ENCODE results near the gene TBC1D4.
"Not testable (repeated sequence)": the region's sequence is repeated elsewhere in the genome, so short reads cannot be mapped to it uniquely, and the experiment has no call there.

TBC1D4 gene

DNA sequence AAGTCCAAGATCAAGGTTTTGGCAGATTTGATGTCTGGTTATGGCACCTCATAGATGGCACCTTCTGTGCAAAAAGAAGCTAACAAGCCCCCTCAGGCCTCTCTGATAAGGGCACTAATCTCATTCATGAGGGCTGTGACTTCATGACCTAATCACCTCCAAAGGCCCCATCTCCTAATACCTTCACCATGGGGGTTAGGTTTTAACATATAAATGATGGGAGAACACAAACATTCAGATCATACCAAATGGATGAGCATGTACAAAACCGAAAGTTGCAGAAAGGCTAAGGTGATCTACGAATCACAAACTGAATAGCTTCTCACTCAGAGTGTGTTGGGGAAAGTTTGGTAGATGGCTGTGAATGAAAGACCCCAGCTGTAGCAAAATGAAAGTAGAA, 217.4 kb downstream of the TBC1D4 start:
- no peak for DNase-seq (ENCODE audit: low read depth)

DNA sequence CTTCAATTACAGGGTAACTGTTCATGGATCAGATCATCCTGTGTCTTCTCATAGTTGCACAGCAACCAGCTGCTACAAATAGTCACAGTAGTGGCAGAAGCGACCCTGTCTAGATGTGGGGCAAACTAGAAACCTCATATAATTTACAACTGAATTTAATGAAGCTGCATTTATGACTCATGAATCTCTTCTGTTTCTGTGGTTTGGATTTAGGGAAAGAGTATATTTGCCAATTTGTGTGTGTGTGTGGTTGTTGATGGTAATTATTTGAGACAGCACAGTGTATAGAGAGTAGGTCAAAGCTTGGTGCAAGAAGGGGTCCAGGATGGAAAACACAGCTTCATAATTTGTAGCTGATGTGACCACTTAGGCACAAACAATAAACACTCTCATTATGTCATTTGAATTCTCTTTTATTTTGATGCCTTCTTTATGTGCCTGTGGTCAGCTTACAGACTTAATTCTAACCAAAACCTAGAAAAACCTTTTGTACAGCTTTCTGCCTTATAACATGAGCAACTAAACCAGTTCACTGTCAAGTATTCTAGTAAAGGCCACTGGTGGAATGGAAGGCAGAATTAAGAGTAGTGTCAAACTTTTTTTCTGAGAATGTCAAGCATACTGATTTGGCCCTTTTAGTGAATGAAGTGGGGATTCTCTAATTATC, 218.1 kb downstream of the TBC1D4 start:
- peak; percentile 31 for DNase-seq (ENCODE audit: low read depth)

DNA sequence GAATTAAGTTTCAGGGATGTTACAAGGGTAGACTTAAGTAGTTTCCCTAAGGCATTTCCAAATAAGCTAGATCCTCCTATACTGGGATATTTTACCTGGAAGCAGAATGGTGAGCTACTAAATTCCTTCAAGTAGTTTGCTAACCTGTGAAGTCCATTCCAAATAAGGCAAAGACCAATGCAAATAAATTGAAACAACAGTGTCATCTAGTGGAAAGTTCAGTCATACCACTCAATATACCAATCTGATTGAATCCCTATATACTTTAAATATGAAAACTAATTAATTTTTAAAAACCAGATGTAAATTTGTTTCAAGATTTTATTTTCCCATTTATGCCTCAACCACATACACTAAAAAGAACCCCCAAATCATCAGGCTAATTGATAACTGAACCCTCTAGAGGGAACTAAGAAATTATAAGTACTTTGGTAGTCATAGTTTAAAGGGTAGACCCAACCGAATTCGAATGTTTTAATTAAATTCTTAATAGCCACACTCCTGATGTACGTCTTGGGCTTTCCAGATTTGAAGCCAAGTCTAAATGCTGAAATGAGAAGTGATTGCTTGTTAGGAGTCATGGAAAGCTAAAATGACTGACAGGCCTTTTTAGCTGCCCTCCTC, 223.7 kb downstream of the TBC1D4 start:
- peak; percentile 53 for DNase-seq (ENCODE audit: low read depth)

DNA sequence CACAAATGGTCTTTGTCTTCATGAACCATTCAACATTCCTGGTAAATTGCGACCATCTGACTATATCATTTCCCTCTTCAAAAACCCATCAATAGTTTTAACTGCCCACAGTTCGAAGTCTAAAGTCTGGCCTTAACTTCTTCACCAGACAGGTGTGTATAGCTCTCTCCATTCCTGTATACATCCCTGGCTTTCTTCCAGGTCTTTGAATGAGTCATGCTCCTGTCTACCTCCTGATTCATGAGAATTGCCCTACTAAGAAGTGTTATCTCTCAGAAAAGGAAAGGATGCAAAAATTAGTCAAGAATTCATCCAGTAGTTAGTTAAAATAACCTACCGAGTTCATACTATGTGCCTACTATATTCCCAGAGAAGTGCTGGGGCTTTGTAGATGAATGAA, 225.0 kb downstream of the TBC1D4 start:
- DNase-seq (ENCODE audit: low read depth), result no peak

DNA sequence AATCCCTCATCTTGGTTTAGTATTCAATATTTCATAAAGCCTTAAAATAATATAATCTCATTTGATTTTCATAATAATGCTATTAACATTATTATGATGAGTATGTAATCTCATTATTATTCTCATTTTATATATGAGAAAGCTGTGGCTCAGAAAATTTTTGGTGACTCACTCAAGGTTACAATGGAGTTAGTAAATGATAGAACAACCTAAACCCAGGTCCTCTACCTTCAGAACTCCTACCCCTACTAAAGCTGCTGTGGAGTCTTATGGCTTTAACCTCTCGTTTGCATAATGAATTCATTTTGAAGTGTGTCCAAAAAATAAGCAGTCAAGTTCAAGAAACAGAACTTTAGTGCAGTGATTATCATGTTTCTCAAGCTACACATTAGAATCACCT, 226.3 kb downstream of the TBC1D4 start:
- no peak for DNase-seq (ENCODE audit: low read depth)

DNA sequence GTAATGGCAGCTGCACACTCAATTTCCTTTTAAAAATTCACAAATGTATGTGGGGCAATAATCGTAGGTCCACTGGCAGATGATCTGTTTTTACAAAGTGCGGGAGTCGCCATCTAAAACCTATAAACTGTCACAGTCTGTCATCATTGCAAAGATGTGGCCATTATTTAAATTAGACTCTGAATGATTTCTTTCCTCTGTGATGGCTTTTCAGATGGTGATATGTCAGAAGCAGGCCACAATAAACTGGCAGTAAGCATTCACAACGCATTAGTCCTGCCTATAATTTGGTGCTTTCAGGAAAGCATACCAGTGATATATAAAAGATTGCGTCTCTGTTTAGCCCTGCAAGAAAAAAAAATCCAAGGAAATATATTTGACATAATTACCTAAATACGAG, 226.8 kb downstream of the TBC1D4 start:
- no peak for DNase-seq (ENCODE audit: low read depth)

DNA sequence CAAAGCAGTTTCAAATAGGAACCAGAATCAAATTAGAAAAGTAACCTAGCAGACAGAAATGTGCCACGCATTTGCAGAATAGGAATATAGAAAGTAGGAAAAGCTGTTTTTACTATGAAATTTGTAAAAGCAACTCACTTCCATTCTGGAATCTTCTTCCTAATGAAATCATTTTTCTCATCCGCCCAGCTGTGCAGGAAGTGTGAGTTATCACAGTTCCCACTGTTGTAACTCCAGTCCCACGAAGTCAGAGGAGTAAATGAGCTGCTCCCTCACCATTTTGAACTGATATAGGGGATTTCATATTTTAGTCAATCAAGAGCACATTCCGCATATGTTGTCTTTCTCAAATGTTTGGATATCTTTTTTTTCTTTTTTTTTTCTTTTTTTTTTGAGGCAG, 230.8 kb downstream of the TBC1D4 start:
- peak; percentile 23 for DNase-seq (ENCODE audit: low read depth)

DNA sequence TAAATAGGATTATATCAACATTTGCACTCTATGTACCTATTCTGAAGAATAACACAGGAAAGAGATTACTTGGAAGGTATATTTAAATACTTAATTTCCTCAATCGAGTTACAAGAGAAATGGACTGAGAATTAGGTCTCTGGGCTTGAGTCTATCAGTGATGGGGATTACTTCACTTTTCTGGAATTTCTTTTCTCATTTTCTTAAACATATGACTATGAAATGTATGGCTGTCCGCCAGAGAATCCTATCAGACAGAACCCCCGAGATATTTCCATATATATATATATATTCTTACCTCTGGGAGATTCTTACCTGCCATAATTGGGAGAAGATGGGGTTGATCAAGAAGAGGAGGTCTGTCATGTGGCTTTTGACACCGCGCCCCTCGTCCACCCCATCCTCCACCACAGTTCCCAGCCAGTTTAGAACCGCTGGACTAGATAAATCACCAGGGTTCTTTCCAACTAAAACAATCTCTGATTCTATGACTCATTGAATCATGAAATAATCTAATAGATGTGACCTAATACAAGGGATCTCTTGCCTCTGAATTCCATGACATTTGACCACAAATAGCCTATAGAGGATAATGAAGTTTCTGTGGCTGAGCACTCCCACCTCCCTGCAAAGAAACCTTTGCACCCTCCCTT, 231.3 kb downstream of the TBC1D4 start:
- DNase-seq (ENCODE audit: low read depth), result peak; percentile 78

DNA sequence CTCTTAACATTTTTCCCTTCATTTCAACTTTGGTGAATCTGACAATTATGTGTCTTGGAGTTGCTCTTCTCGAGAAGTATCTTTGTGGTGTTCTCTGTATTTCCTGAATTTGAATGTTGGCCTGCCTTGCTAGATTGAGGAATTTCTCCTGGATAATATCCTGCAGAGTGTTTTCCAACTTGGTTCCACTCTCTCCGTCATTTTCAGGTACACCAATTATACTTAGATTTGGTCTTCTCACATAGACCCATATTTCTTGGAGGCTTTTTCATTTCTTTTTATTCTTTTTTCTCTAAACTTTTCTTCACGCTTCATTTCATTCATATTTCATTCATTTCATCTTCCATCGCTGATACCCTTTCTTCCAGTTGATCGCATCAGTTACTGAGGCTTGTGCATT, 236.4 kb downstream of the TBC1D4 start:
- DNase-seq (ENCODE audit: low read depth), result not testable (repeated sequence)

DNA sequence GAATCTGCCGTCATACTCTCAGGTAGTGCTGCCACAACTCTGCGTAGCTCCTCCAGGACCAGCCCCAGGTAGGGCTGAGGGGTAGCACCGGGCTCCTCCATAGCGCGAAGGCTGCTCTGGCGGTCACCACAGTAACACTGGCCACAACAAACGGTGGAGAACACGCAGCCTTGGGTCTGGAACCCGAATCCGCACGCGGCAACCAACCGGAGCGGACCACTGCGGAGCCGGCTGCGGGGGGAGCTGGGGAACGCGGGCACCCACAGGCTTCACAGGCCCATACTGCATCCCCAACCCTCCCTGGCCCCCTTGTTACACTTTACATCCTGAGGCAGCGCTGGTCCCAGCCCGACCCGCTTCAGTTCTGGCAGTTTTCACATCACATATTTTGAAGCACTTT, 241.7 kb downstream of the TBC1D4 start:
- not testable (repeated sequence) for DNase-seq (ENCODE audit: low read depth)

DNA sequence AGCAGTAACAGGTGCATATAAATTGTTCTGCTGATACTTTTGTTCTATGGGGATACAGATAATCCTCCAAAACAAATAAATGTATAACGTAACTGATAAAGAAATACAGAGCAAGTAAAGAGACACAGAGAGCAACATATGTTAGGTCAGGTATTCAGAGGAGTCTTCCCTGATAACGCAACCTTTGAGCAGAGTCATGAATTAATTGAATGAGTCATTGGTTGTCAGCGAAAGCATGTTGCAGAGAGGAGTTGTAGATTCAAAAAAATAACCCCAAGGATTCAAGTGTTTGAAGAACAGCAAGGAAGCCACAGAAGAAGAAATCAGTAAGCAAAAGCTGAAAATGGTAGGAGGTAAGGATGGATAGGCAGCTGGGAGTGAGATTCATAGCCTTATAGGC, 245.2 kb downstream of the TBC1D4 start:
- peak; percentile 22 for DNase-seq (ENCODE audit: low read depth)

Data from iris pigment epithelial cell (primary cell).